Stimulated activated CD8-positive, alpha-beta memory T cell treated with anti-CD3 and anti-CD28 coated beads, Interleukin-15, amount 100 ng/mL, for 24 hours (primary cell): Measurements from ENCODE around the gene TROAP.
"Not testable (repeated sequence)": the region's sequence is repeated elsewhere in the genome, so short reads cannot be mapped to it uniquely, and the experiment has no call there.

Source experiments
- DNase-seq: peaks from one replicate; pipeline ENCODE4 v3.0.0-alpha.2; 2020; ENCODE audit warnings: low read depth

TROAP gene

GRCh38 chr12:49322708-49323523, at the start of gene TROAP:
Gene TROAP, plus strand, starts transcription at chr12:49323255. Its CDS starts 354 bp downstream, at chr12:49323609.
- DNase-seq = peak; percentile 80

GRCh38 chr12:49273726-49274395, 49.2 kb upstream of the TROAP start:
- no peak for DNase-seq

- no peak for DNase-seq
Observed at GRCh38 chr12:49274396-49275069, 48.5 kb upstream of the TROAP start.

- DNase-seq = no peak
Observed at GRCh38 chr12:49276304-49277290, 46.5 kb upstream of the TROAP start.

- DNase-seq = no peak
Observed at GRCh38 chr12:49277466-49277865, 45.6 kb upstream of the TROAP start.

GRCh38 chr12:49279706-49280159, 43.3 kb upstream of the TROAP start:
- DNase-seq = no peak

- not testable (repeated sequence) for DNase-seq
Observed at GRCh38 chr12:49280545-49280944, 42.5 kb upstream of the TROAP start.

GRCh38 chr12:49282302-49282701, 40.8 kb upstream of the TROAP start:
- no peak for DNase-seq

GRCh38 chr12:49282740-49283375, 40.2 kb upstream of the TROAP start:
- DNase-seq = not testable (repeated sequence)

GRCh38 chr12:49283541-49284429, 39.3 kb upstream of the TROAP start:
- DNase-seq = no peak

GRCh38 chr12:49284672-49285071, 38.4 kb upstream of the TROAP start:
- no peak for DNase-seq

GRCh38 chr12:49287876-49288275, 35.2 kb upstream of the TROAP start:
- no peak for DNase-seq

GRCh38 chr12:49288412-49288853, 34.6 kb upstream of the TROAP start:
- DNase-seq = no peak

- DNase-seq = no peak
Observed at GRCh38 chr12:49288922-49289555, 34.0 kb upstream of the TROAP start.

- DNase-seq = no peak
Observed at GRCh38 chr12:49292729-49293055, 30.4 kb upstream of the TROAP start.

- no peak for DNase-seq
Observed at GRCh38 chr12:49293056-49293956, 29.7 kb upstream of the TROAP start.

- no peak for DNase-seq
Observed at GRCh38 chr12:49294086-49294803, 28.8 kb upstream of the TROAP start.

GRCh38 chr12:49294804-49295081, 28.3 kb upstream of the TROAP start:
- DNase-seq = no peak
